Limb (tissue), 2 donors: ENCODE measurements around the gene MAGI2.

ENCODE experiments used
- DNase-seq, 2 donors: peaks; one replicate each; pipeline ENCODE4 v3.0.0-alpha.2; 2016; ENCODE audit errors: extremely low spot score in 2 of 2

The MAGI2 gene

GRCh38 chr7:79453558-79454360 lies at the start of gene MAGI2:
Gene MAGI2 (minus strand): TSS chr7:79453667. CDS start chr7:79453320, 347 bp downstream.
- peak; percentile 85 to 91 for DNase-seq

GRCh38 chr7:79502151-79502550 lies 48.7 kb upstream of the MAGI2 start:
- DNase-seq, result no peak

GRCh38 chr7:79500759-79501158 lies 47.3 kb upstream of the MAGI2 start:
- DNase-seq, result no peak

- no peak for DNase-seq
These were observed 44.3 kb upstream of the MAGI2 start for GRCh38 chr7:79497728-79498127.

- DNase-seq, result no peak
These were observed 42.2 kb upstream of the MAGI2 start for GRCh38 chr7:79495544-79496272.

- DNase-seq, result no peak
These were observed 40.6 kb upstream of the MAGI2 start for GRCh38 chr7:79494046-79494445.

- no peak for DNase-seq
These were observed 35.9 kb upstream of the MAGI2 start for GRCh38 chr7:79489371-79489770.

GRCh38 chr7:79478386-79478785 lies 24.9 kb upstream of the MAGI2 start:
- DNase-seq, result no peak

- DNase-seq, result no peak
These were observed 22.0 kb upstream of the MAGI2 start for GRCh38 chr7:79475455-79475854.

- DNase-seq, result no peak
These were observed 18.2 kb upstream of the MAGI2 start for GRCh38 chr7:79471699-79472098.

- no peak for DNase-seq
These were observed 17.8 kb upstream of the MAGI2 start for GRCh38 chr7:79471283-79471682.

GRCh38 chr7:79465551-79465950 lies 12.1 kb upstream of the MAGI2 start:
- DNase-seq, result peak in 1 of 2 donors; percentile 20

- DNase-seq, result no peak
These were observed 10.6 kb upstream of the MAGI2 start for GRCh38 chr7:79464051-79464450.

- no peak for DNase-seq
These were observed 8.9 kb upstream of the MAGI2 start for GRCh38 chr7:79462390-79462789.

- DNase-seq, result no peak
These were observed 8.2 kb upstream of the MAGI2 start for GRCh38 chr7:79461660-79462059.

- no peak for DNase-seq
These were observed 5.9 kb upstream of the MAGI2 start for GRCh38 chr7:79459381-79459780.

GRCh38 chr7:79458796-79459195 lies 5.3 kb upstream of the MAGI2 start:
- DNase-seq, result no peak

GRCh38 chr7:79455173-79455790 lies 1.8 kb upstream of the MAGI2 start:
- no peak for DNase-seq

- peak in 1 of 2 donors; percentile 73 for DNase-seq
These were observed 994 bp upstream of the MAGI2 start for GRCh38 chr7:79454361-79454960.

GRCh38 chr7:79453266-79453557 lies 255 bp downstream of the MAGI2 start:
- DNase-seq, result no peak

GRCh38 chr7:79452495-79453265 lies 787 bp downstream of the MAGI2 start:
- DNase-seq, result peak in 1 of 2 donors; percentile 65
